ENCODE data around the gene GPC6. TPM values are rescaled to one million over a fixed set of nuclear protein-coding genes. Genes with fewer than 3 reads are reported as not detected.

Gene GPC6
- total RNA-seq, 1 experiment from 2014 or later, result 0.22 TPM

DNA sequence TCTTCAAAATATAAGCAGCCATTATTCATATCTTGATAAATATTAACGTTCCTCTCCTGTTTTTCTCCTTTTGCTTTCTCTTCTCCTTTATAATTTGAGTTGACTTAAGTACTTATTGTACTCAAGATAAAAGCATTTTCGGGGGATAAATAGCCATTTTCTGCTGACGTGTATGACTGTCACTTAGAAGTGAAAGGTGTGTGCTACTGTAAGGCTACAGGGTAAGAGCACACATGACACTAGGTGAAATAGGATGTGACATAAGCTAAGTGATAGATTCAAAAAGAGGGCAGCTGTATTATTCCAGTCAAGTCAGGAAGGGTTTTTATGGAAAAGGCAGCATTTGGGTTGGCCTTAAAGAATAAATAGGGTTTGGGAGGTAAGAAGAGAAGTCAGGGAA lies 128.5 kb downstream of the GPC6 start:
- ATAC-seq, result no peak
- H4K20me1 ChIP-seq (ENCODE audit: insufficient read depth), result no peaks in the 10 kb centered on the region

More for the DNA sequence above, 128.5 kb downstream of the GPC6 start:
- no peak for DNase-seq (ENCODE audit: low read depth, low spot score)
- ChIA-PET POLR2A (no interaction called here), RAD21 (ENCODE audit: low non-redundant PET in 1 of 2, low total read pairs in 2 of 2, uncharacterized antibody in 2 of 2, unreplicated experiment in 2 of 2) (no interaction called here), CTCF (no interaction called here)
- Histone ChIP-seq H3K79me2 (ENCODE audit: insufficient read depth, low read length) (no peaks in the 10 kb centered on the region), H3K9me2 (ENCODE audit: insufficient read depth) (no peaks in the 10 kb centered on the region), H3K4me2 (ENCODE audit: low read length) (no peak overlapping the region), H3K9me3 (ENCODE audit: control insufficient read depth in 1 of 2, insufficient read depth in 1 of 2, low read depth in 1 of 2, low read length in 2 of 2) (peaks cover 15% of the 10 kb centered on the region in 2 experiments; a peak in 2 of 4 replicates), H3K27ac (ENCODE audit: low read depth, low read length) (no peak overlapping the region), H3K4me3 (replicated peaks in 1 of 2; ENCODE audit: low read depth in 1 of 2, low read length in 2 of 2) (no peak overlapping the region), H3K4me1 (ENCODE audit: control insufficient read depth in 1 of 2, insufficient read depth in 2 of 2, low read length in 2 of 2) (no peaks in the 10 kb centered on the region), H2AFZ (ENCODE audit: low read depth, low read length, poor library complexity, severe bottlenecking) (no peak overlapping the region), H3K27me3 (ENCODE audit: insufficient read depth, low read length) (no peaks in the 10 kb centered on the region), H3K36me3 (ENCODE audit: control insufficient read depth in 1 of 2, insufficient read depth in 2 of 2, low read length in 2 of 2) (no peaks in the 10 kb centered on the region), H3K9ac (ENCODE audit: low read length) (no peak overlapping the region)
- intact Hi-C loops (cut with micrococcal nuclease), result no loop called here
- TF ChIP-seq CBX3 (IDR thresholded peaks at IDR 0.05; ENCODE audit: low read depth) (no peak), RAD21 (IDR thresholded peaks at IDR 0.05; ENCODE audit: low read depth) (no peak), SIN3A (IDR thresholded peaks at IDR 0.05; ENCODE audit: low read depth) (no peak), ZBTB33 (IDR thresholded peaks at IDR 0.05; ENCODE audit: extremely low read depth, insufficient replicate concordance, low read length) (no peak), POLR2A (IDR thresholded peaks at IDR 0.05; ENCODE audit: borderline replicate concordance, extremely low read depth, insufficient read depth, insufficient read length) (no peak), FOSL1 (IDR thresholded peaks at IDR 0.05; ENCODE audit: low read depth) (no peak), ZNF274 (IDR thresholded peaks at IDR 0.05; ENCODE audit: low read depth, low read length) (no peak), EZH2phosphoT487 (IDR thresholded peaks at IDR 0.05; ENCODE audit: borderline replicate concordance) (no peak), MAX (IDR thresholded peaks at IDR 0.05) (no peak), ELF1 (IDR thresholded peaks at IDR 0.05; ENCODE audit: borderline replicate concordance, low read depth) (no peak), POLR2AphosphoS5 (IDR thresholded peaks at IDR 0.05; ENCODE audit: low read depth, low read length) (no peak), EGR1 (IDR thresholded peaks at IDR 0.05; ENCODE audit: low read depth) (no peak), ZFX (IDR thresholded peaks at IDR 0.05) (no peak), JUND (IDR thresholded peaks at IDR 0.05) (no peak)
- TF ChIP-seq, protein P1, sequence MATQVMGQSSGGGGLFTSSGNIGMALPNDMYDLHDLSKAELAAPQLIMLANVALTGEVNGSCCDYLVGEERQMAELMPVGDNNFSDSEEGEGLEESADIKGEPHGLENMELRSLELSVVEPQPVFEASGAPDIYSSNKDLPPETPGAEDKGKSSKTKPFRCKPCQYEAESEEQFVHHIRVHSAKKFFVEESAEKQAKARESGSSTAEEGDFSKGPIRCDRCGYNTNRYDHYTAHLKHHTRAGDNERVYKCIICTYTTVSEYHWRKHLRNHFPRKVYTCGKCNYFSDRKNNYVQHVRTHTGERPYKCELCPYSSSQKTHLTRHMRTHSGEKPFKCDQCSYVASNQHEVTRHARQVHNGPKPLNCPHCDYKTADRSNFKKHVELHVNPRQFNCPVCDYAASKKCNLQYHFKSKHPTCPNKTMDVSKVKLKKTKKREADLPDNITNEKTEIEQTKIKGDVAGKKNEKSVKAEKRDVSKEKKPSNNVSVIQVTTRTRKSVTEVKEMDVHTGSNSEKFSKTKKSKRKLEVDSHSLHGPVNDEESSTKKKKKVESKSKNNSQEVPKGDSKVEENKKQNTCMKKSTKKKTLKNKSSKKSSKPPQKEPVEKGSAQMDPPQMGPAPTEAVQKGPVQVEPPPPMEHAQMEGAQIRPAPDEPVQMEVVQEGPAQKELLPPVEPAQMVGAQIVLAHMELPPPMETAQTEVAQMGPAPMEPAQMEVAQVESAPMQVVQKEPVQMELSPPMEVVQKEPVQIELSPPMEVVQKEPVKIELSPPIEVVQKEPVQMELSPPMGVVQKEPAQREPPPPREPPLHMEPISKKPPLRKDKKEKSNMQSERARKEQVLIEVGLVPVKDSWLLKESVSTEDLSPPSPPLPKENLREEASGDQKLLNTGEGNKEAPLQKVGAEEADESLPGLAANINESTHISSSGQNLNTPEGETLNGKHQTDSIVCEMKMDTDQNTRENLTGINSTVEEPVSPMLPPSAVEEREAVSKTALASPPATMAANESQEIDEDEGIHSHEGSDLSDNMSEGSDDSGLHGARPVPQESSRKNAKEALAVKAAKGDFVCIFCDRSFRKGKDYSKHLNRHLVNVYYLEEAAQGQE (IDR thresholded peaks at IDR 0.05; ENCODE audit: low read depth), result no peak
- TF ChIP-seq, protein P2, sequence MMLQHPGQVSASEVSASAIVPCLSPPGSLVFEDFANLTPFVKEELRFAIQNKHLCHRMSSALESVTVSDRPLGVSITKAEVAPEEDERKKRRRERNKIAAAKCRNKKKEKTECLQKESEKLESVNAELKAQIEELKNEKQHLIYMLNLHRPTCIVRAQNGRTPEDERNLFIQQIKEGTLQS (IDR thresholded peaks at IDR 0.05), result no peak
- BruUV-seq (replicated peaks), result no TSS peak
